H9 (cell line): ENCODE measurements around the gene PAOX. TPM values are rescaled to one million over a fixed set of nuclear protein-coding genes. Genes with fewer than 3 reads are reported as not detected.

ENCODE experiments used
- DNase-seq: peaks from one replicate; pipeline ENCODE4 v3.0.0-alpha.2; 2017
- H2AFZ ChIP-seq: one replicate; pipeline ENCODE4 v1.6.1; 2013; ENCODE audit warnings: mild to moderate bottlenecking, low read length, control low read depth, moderate library complexity
- H2AK5ac ChIP-seq: 2 replicates; pipeline ENCODE4 v1.6.1; 2013; ENCODE audit warnings: low read length, control low read depth, mixed read lengths; ENCODE audit not compliant: insufficient read length
- H2BK120ac ChIP-seq: one replicate; pipeline ENCODE4 v1.6.1; 2013; ENCODE audit warnings: low read depth, mild to moderate bottlenecking, low read length, control low read depth, inconsistent platforms; ENCODE audit not compliant: poor library complexity, severe bottlenecking
- H2BK12ac ChIP-seq: 2 replicates; pipeline ENCODE4 v1.6.1; 2013; ENCODE audit warnings: low read length, control low read depth, mixed read lengths, low read depth; ENCODE audit not compliant: insufficient read length
- H2BK15ac ChIP-seq: 2 replicates; pipeline ENCODE4 v1.6.1; 2013; ENCODE audit warnings: low read depth, low read length, control low read depth
- H2BK20ac ChIP-seq: one replicate; pipeline ENCODE4 v1.6.1; 2013; ENCODE audit warnings: low read depth, mild to moderate bottlenecking, low read length, control low read depth, inconsistent platforms; ENCODE audit not compliant: poor library complexity, severe bottlenecking
- H2BK5ac ChIP-seq: 2 replicates; pipeline ENCODE4 v1.6.1; 2013; ENCODE audit warnings: low read length, control low read depth, mixed read lengths; ENCODE audit not compliant: insufficient read length
- H3K14ac ChIP-seq: 2 replicates; pipeline ENCODE4 v1.6.1; 2013; ENCODE audit warnings: low read length, control low read depth; ENCODE audit not compliant: insufficient read depth
- H3K18ac ChIP-seq: 2 replicates; pipeline ENCODE4 v1.6.1; 2013; ENCODE audit warnings: low read depth, mild to moderate bottlenecking, mixed read lengths, low read length, control low read depth; ENCODE audit not compliant: insufficient read length
- H3K23ac ChIP-seq: 2 replicates; pipeline ENCODE4 v1.6.1; 2013; ENCODE audit warnings: low read length, control low read depth, mixed read lengths, low read depth; ENCODE audit not compliant: insufficient read length
- H3K23me2 ChIP-seq: 2 replicates; pipeline ENCODE4 v1.6.1; 2013; ENCODE audit warnings: low read depth, mild to moderate bottlenecking, mixed read lengths, low read length, control low read depth; ENCODE audit not compliant: insufficient read length, poor library complexity, severe bottlenecking
- H3K27ac ChIP-seq: 2 replicates; pipeline ENCODE4 v1.5.1; 2013; ENCODE audit warnings: low read length, control low read depth, mixed read lengths, low read depth; ENCODE audit not compliant: insufficient read length
- H3K27me3 ChIP-seq: 2 replicates; pipeline ENCODE4 v1.6.1; 2013; ENCODE audit warnings: low read length, control low read depth, inconsistent platforms; ENCODE audit not compliant: insufficient read depth
- H3K4ac ChIP-seq: 2 replicates; pipeline ENCODE4 v1.6.1; 2013; ENCODE audit warnings: low read depth, mild to moderate bottlenecking, control low read depth, inconsistent platforms, low read length, moderate library complexity
- H3K4me1 ChIP-seq: 2 replicates; pipeline ENCODE4 v1.6.1; 2013; ENCODE audit warnings: low read length, control low read depth, inconsistent platforms; ENCODE audit not compliant: insufficient read depth
- H3K4me2 ChIP-seq: 2 replicates; pipeline ENCODE4 v1.6.1; 2013; ENCODE audit warnings: low read length, control low read depth, mixed read lengths; ENCODE audit not compliant: insufficient read length, insufficient read depth
- H3K56ac ChIP-seq: 2 replicates; pipeline ENCODE4 v1.6.1; 2013; ENCODE audit warnings: low read depth, mild to moderate bottlenecking, mixed read lengths, low read length, control low read depth; ENCODE audit not compliant: insufficient read length
- H3K79me1 ChIP-seq: 2 replicates; pipeline ENCODE4 v1.6.1; 2013; ENCODE audit warnings: low read depth, mild to moderate bottlenecking, moderate library complexity, low read length, control low read depth, inconsistent platforms; ENCODE audit not compliant: insufficient read depth, poor library complexity, severe bottlenecking
- H3K79me2 ChIP-seq: 2 replicates; pipeline ENCODE4 v1.6.1; 2013; ENCODE audit warnings: low read length, control low read depth, inconsistent platforms; ENCODE audit not compliant: insufficient read depth
- H3K9ac ChIP-seq: 2 replicates; pipeline ENCODE4 v1.6.1; 2013; ENCODE audit warnings: low read length, control low read depth, mixed read lengths; ENCODE audit not compliant: insufficient read length; ENCODE audit errors: extremely low read depth
- H3K9me3 ChIP-seq: one replicate; pipeline ENCODE4 v1.6.1; 2013; ENCODE audit warnings: low read depth, low read length, inconsistent platforms; ENCODE audit not compliant: control insufficient read depth
- H3T11ph ChIP-seq: one replicate; pipeline ENCODE4 v1.6.1; 2013; ENCODE audit warnings: mild to moderate bottlenecking, low read length, control low read depth, inconsistent platforms
- H4K20me1 ChIP-seq: one replicate; pipeline ENCODE4 v1.6.1; 2013; ENCODE audit not compliant: control insufficient read depth, insufficient read length, insufficient read depth
- H4K5ac ChIP-seq: 2 replicates; pipeline ENCODE4 v1.6.1; 2013; ENCODE audit warnings: low read depth, mild to moderate bottlenecking, mixed read lengths, low read length, control low read depth; ENCODE audit not compliant: insufficient read length
- H4K8ac ChIP-seq: replicated peaks from 2 replicates; pipeline ENCODE4 v1.6.1; 2013; ENCODE audit warnings: low read length, control low read depth, mixed read lengths, low read depth; ENCODE audit not compliant: insufficient read length
- H4K91ac ChIP-seq: 2 replicates; pipeline ENCODE4 v1.6.1; 2013; ENCODE audit warnings: low read depth, mild to moderate bottlenecking, moderate library complexity, mixed read lengths, low read length, control low read depth; ENCODE audit not compliant: insufficient read length
- H3K27ac Mint-ChIP-seq, 3 experiments: 2 replicates in 2 of 3; 3 replicates in 1 of 3; pipeline ENCODE4 v1.8.0; 2020 to 2021; ENCODE audit warnings: mixed read lengths in 3 of 3, mild to moderate bottlenecking in 1 of 3, moderate library complexity in 1 of 3
- H3K27me3 Mint-ChIP-seq: 2 replicates; pipeline ENCODE4 v1.8.0; 2021; ENCODE audit warnings: low read depth, mild to moderate bottlenecking, moderate library complexity, mixed read lengths
- H3K36me3 Mint-ChIP-seq, 3 experiments: 2 replicates in 2 of 3; 3 replicates in 1 of 3; pipeline ENCODE4 v1.8.0; 2020 to 2021; ENCODE audit warnings: low read depth in 3 of 3, mixed read lengths in 3 of 3; ENCODE audit not compliant: insufficient read depth in 1 of 3
- H3K4me1 Mint-ChIP-seq, 2 experiments: 2 replicates each; pipeline ENCODE4 v1.8.0; 2020; ENCODE audit warnings: mixed read lengths in 2 of 2
- H3K4me3 Mint-ChIP-seq, 2 experiments: 2 replicates in 1 of 2; 3 replicates in 1 of 2; pipeline ENCODE4 v1.8.0; 2020 to 2021; ENCODE audit warnings: mild to moderate bottlenecking in 2 of 2, mixed read lengths in 2 of 2, moderate library complexity in 1 of 2
- H3K9me3 Mint-ChIP-seq, 2 experiments: 2 replicates in 1 of 2; 3 replicates in 1 of 2; pipeline ENCODE4 v1.8.0; 2020; ENCODE audit warnings: mild to moderate bottlenecking in 2 of 2, mixed read lengths in 2 of 2, moderate library complexity in 1 of 2
- WGBS: extraction: QIAGEN DNeasy Blood & Tissue Kit; methylation state at CpG from one replicate; pipeline ENCODE4 v1.1.7; 2013; ENCODE audit warnings: missing lambda C conversion rate, low lambda C conversion rate, mixed read lengths; ENCODE audit not compliant: insufficient read length; ENCODE audit errors: extremely low coverage; 5-methylcytosine and 5-hydroxymethylcytosine counted together
- total RNA-seq: library from RNA; stranded (reverse); gene quantifications from 2 replicates; pipeline ENCODE4 v1.2.1, GENCODE V29; 2021
- TF ChIP-seq, protein P1 (sequence below): fragments of 200-600 bp; sonication (generic); conservative IDR thresholded peaks from 3 replicates; pipeline ENCODE4 v1.8.0; 2021; ENCODE audit warnings: antibody characterized with exemption, mild to moderate bottlenecking

PAOX gene
- total RNA-seq, 1 experiment from 2014 or later, result 5.6 TPM

DNA sequence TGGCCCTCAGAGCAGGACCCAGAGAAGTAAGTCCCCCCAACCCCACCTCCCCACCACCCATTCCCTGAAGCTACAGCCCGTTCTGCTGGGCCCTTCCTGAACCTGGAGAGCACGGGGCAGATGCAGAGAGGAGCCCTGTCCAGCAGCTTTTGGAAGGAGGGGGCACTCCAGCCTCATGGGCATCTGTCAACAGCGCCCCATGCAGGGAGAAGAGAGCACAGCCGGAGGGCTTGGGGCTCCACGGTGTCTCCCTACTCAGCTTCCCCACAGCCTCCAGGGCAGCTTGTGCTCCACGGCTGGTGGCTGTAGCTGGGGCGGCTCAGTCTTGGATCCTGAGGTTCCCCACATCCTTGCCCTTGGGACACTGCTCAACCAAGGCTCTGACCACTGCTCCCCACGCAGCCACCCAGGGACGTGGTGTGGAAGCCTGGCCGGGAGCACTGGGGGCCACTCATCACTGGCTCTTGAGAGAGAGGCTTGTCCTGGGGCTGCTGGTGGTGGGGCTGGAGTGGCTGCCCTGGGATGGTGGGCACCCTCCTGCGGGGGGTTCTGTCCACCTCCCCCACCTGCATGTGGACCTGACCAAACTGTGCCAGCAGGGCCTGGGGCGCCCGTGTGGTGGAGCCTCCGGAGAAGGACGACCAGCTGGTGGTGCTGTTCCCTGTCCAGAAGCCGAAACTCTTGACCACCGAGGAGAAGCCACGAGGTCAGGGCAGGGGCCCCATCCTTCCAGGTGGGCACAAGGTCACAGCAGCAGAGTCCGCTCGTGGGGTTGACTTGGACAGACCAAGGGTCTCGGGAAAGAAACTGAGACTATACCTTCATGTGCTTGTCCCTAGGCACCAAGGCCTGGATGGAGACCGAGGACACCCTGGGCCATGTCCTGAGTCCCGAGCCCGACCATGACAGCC lies 27.4 kb upstream of the PAOX start:
- H3K27ac Mint-ChIP-seq, result no peak overlapping the region
- Histone ChIP-seq H3K23me2 (no peaks in the 10 kb centered on the region), H3K4ac (no peak overlapping the region), H3K56ac (no peak overlapping the region), H3K27ac (no peak overlapping the region), H2BK120ac (no peak overlapping the region), H3K14ac (no peak overlapping the region; the same call in 1 of the 2 replicates), H3K27me3 (no peaks in the 10 kb centered on the region; the same call in 1 of the 2 replicates), H2BK15ac (no peak overlapping the region), H3K9me3 (no peaks in the 10 kb centered on the region), H3K18ac (peak overlapping the region; percentile 15), H2BK20ac (no peak overlapping the region), H2BK5ac (no peak overlapping the region), H3T11ph (no peak overlapping the region), H3K4me2 (no peak overlapping the region), H2AK5ac (no peak overlapping the region), H4K20me1 (no peaks in the 10 kb centered on the region), H3K79me2 (no peaks in the 10 kb centered on the region), H4K8ac (no peak overlapping the region), H2AFZ (no peak overlapping the region), H3K4me1 (no peaks in the 10 kb centered on the region), H3K23ac (no peak overlapping the region), H3K9ac (no peak overlapping the region), H4K91ac (no peak overlapping the region), H3K79me1 (no peaks in the 10 kb centered on the region), H4K5ac (no peak overlapping the region), H2BK12ac (no peak overlapping the region)
- peaks cover 2 to 15% of the 10 kb centered on the region in 2 experiments; a peak in 2 of 4 replicates for H3K4me1 Mint-ChIP-seq
- H3K4me3 Mint-ChIP-seq, result no peak overlapping the region
- no peak for DNase-seq
- H3K27me3 Mint-ChIP-seq, result peaks cover 5% of the 10 kb centered on the region
- TF ChIP-seq, protein P1, sequence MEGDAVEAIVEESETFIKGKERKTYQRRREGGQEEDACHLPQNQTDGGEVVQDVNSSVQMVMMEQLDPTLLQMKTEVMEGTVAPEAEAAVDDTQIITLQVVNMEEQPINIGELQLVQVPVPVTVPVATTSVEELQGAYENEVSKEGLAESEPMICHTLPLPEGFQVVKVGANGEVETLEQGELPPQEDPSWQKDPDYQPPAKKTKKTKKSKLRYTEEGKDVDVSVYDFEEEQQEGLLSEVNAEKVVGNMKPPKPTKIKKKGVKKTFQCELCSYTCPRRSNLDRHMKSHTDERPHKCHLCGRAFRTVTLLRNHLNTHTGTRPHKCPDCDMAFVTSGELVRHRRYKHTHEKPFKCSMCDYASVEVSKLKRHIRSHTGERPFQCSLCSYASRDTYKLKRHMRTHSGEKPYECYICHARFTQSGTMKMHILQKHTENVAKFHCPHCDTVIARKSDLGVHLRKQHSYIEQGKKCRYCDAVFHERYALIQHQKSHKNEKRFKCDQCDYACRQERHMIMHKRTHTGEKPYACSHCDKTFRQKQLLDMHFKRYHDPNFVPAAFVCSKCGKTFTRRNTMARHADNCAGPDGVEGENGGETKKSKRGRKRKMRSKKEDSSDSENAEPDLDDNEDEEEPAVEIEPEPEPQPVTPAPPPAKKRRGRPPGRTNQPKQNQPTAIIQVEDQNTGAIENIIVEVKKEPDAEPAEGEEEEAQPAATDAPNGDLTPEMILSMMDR, result peak; percentile 35
- H3K9me3 Mint-ChIP-seq, result no peaks in the 10 kb centered on the region
- no CpG with 5 or more reads among the region's 24 CpGs for WGBS
- H3K36me3 Mint-ChIP-seq, result peaks cover 0 to 3% (median 3%) of the 10 kb centered on the region in 3 experiments; a peak in 1 of 7 replicates
